ENCODE results near the gene ANKS4B.

ANKS4B gene

GRCh38 chr16:21281698-21282389 is 48.3 kb downstream of the ANKS4B start:
- Histone ChIP-seq H2BK12ac (ENCODE audit: low read length) (no peak overlapping the region), H3K27ac (replicated peaks; ENCODE audit: low read length) (no peak overlapping the region), H2BK120ac (ENCODE audit: low read depth, low read length) (no peak overlapping the region), H4K91ac (ENCODE audit: low read depth, low read length, poor library complexity) (no peak overlapping the region), H3K4me2 (ENCODE audit: insufficient read depth, low read length, poor library complexity, severe bottlenecking) (no peak overlapping the region), H3K9ac (ENCODE audit: low read depth, low read length, poor library complexity) (no peak overlapping the region), H3K23ac (ENCODE audit: low read depth, low read length, poor library complexity) (no peak overlapping the region), H3K4me1 (ENCODE audit: control insufficient read depth in 2 of 2, insufficient read depth in 1 of 2, low read depth in 1 of 2, low read length in 2 of 2) (peaks cover 3 to 4% of the 10 kb centered on the region in 2 donors), H3K4ac (ENCODE audit: low read length) (no peak overlapping the region), H3K18ac (ENCODE audit: low read length) (no peak overlapping the region), H3K4me3 (ENCODE audit: low read length in 2 of 2) (no peak overlapping the region), H3K79me1 (ENCODE audit: low read depth, low read length) (no peaks in the 10 kb centered on the region), H2AFZ (ENCODE audit: low read length) (no peak overlapping the region), H3K9me3 (replicated peaks in 1 of 2; ENCODE audit: control insufficient read depth in 2 of 2, insufficient read depth in 1 of 2, low read depth in 1 of 2, low read length in 2 of 2) (no peaks in the 10 kb centered on the region), H2AK5ac (ENCODE audit: low read depth, low read length) (no peak overlapping the region), H3K36me3 (replicated peaks in 1 of 2; ENCODE audit: control insufficient read depth in 2 of 2, insufficient read depth in 2 of 2, low read length in 2 of 2) (no peaks in the 10 kb centered on the region), H3K14ac (ENCODE audit: low read length) (no peak overlapping the region), H2BK15ac (ENCODE audit: low read length) (no peak overlapping the region), H3K27me3 (ENCODE audit: control insufficient read depth in 3 of 3, insufficient read depth in 3 of 3, low read depth in 1 of 3, low read length in 3 of 3) (peaks cover 0 to 53% (median 15%) of the 10 kb centered on the region in 3 experiments), H2BK5ac (ENCODE audit: low read length) (no peak overlapping the region), H4K8ac (ENCODE audit: low read depth, low read length) (no peak overlapping the region)
- no peak for DNase-seq (ENCODE audit: low spot score)
- WGBS, 2 donors (ENCODE audit: extremely low coverage in 2 of 2, insufficient read length in 2 of 2, insufficient replicate concordance in 1 of 2) = no CpG with 5 or more reads among the region's 7 CpGs

DNA sequence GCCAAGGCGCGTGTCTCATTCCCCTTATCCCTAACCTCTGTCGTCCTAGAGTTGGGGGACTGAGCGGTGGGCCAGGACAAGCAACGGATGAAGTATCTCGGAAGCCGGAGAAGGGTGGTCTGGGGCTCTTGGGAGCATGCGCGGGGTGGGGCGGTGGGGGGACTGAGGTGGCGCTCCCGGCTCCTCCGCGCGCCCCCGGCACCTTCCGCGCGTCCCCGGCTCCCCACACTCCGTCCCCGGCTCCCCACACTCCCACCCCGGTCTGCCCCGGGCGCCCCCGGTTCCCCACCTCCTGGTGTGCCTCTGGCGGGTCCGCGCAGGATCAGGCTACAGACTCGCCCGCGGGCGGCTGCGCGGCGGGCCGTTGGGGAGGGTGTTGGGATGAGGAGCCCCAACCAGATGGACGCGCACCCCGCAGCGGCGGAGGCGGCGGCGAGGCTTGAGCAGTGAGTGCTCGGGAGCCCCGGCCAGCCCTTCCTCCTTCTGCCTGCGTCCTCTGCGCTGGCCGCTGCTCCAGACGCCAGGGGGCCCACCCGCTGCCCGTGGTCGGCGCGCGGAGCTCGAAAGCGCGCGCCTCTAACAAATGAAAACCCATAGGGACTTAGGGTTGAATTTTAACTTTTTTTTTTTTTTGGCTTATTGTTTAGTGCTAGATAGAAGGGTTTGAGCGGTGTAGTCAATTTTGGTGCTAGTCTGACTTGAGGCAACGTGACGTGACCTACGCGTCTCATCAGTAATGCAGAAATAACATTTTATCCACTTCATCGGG is 50.2 kb downstream of the ANKS4B start:
- WGBS, 2 donors (ENCODE audit: extremely low coverage in 2 of 2, insufficient read length in 2 of 2, insufficient replicate concordance in 1 of 2) = no CpG with 5 or more reads among the region's 67 CpGs
- H3K4me2 ChIP-seq (ENCODE audit: insufficient read depth, low read length, poor library complexity, severe bottlenecking) = peak overlapping the region; percentile 55
- no peak overlapping the region for H2AK5ac ChIP-seq (ENCODE audit: low read depth, low read length)
- peaks cover 0 to 34% (median 3%) of the 10 kb centered on the region in 3 experiments for H3K27me3 ChIP-seq (ENCODE audit: control insufficient read depth in 3 of 3, insufficient read depth in 3 of 3, low read depth in 1 of 3, low read length in 3 of 3)
- H3K4me3 ChIP-seq (ENCODE audit: low read length in 2 of 2) = peak overlapping the region; percentile 48 to 88
- no peaks in the 10 kb centered on the region for H3K9me3 ChIP-seq (replicated peaks in 1 of 2; ENCODE audit: control insufficient read depth in 2 of 2, insufficient read depth in 1 of 2, low read depth in 1 of 2, low read length in 2 of 2)
- H3K4me1 ChIP-seq (ENCODE audit: control insufficient read depth in 2 of 2, insufficient read depth in 1 of 2, low read depth in 1 of 2, low read length in 2 of 2) = no peaks in the 10 kb centered on the region
- H4K8ac ChIP-seq (ENCODE audit: low read depth, low read length) = no peak overlapping the region
- no peaks in the 10 kb centered on the region for H3K36me3 ChIP-seq (replicated peaks in 1 of 2; ENCODE audit: control insufficient read depth in 2 of 2, insufficient read depth in 2 of 2, low read length in 2 of 2)
- no peak overlapping the region for H2BK5ac ChIP-seq (ENCODE audit: low read length)
- H3K27ac ChIP-seq (replicated peaks; ENCODE audit: low read length) = peak overlapping the region; percentile 42
- H2BK120ac ChIP-seq (ENCODE audit: low read depth, low read length) = no peak overlapping the region
- DNase-seq (ENCODE audit: low spot score) = peak; percentile 72
- H2BK12ac ChIP-seq (ENCODE audit: low read length) = no peak overlapping the region
- no peak overlapping the region for H4K91ac ChIP-seq (ENCODE audit: low read depth, low read length, poor library complexity)
- H2AFZ ChIP-seq (ENCODE audit: low read length) = peak overlapping the region; percentile 99
- no peak overlapping the region for H3K23ac ChIP-seq (ENCODE audit: low read depth, low read length, poor library complexity)
- no peak overlapping the region for H3K4ac ChIP-seq (ENCODE audit: low read length)
- no peak overlapping the region for H3K14ac ChIP-seq (ENCODE audit: low read length)
- H3K18ac ChIP-seq (ENCODE audit: low read length) = peak overlapping the region; percentile 96
- H3K9ac ChIP-seq (ENCODE audit: low read depth, low read length, poor library complexity) = peak overlapping the region; percentile 89
- no peak overlapping the region for H2BK15ac ChIP-seq (ENCODE audit: low read length)
- H3K79me1 ChIP-seq (ENCODE audit: low read depth, low read length) = no peaks in the 10 kb centered on the region

GRCh38 chr16:21284414-21284813 is 50.9 kb downstream of the ANKS4B start:
- Histone ChIP-seq H3K36me3 (replicated peaks in 1 of 2; ENCODE audit: control insufficient read depth in 2 of 2, insufficient read depth in 2 of 2, low read length in 2 of 2) (no peaks in the 10 kb centered on the region), H2AK5ac (ENCODE audit: low read depth, low read length) (no peak overlapping the region), H2AFZ (ENCODE audit: low read length) (no peak overlapping the region), H3K4me3 (ENCODE audit: low read length in 2 of 2) (peak overlapping the region in 1 of 2 donors; percentile 48), H4K91ac (ENCODE audit: low read depth, low read length, poor library complexity) (no peak overlapping the region), H3K27ac (replicated peaks; ENCODE audit: low read length) (no peak overlapping the region), H2BK12ac (ENCODE audit: low read length) (no peak overlapping the region), H2BK120ac (ENCODE audit: low read depth, low read length) (no peak overlapping the region), H3K9me3 (replicated peaks in 1 of 2; ENCODE audit: control insufficient read depth in 2 of 2, insufficient read depth in 1 of 2, low read depth in 1 of 2, low read length in 2 of 2) (no peaks in the 10 kb centered on the region), H4K8ac (ENCODE audit: low read depth, low read length) (no peak overlapping the region), H3K14ac (ENCODE audit: low read length) (no peak overlapping the region), H3K79me1 (ENCODE audit: low read depth, low read length) (no peaks in the 10 kb centered on the region), H3K4ac (ENCODE audit: low read length) (no peak overlapping the region), H2BK5ac (ENCODE audit: low read length) (no peak overlapping the region), H3K23ac (ENCODE audit: low read depth, low read length, poor library complexity) (no peak overlapping the region), H3K27me3 (ENCODE audit: control insufficient read depth in 3 of 3, insufficient read depth in 3 of 3, low read depth in 1 of 3, low read length in 3 of 3) (peaks cover 0 to 27% (median 2%) of the 10 kb centered on the region in 3 experiments), H3K18ac (ENCODE audit: low read length) (no peak overlapping the region), H3K4me2 (ENCODE audit: insufficient read depth, low read length, poor library complexity, severe bottlenecking) (no peak overlapping the region), H3K9ac (ENCODE audit: low read depth, low read length, poor library complexity) (no peak overlapping the region), H3K4me1 (ENCODE audit: control insufficient read depth in 2 of 2, insufficient read depth in 1 of 2, low read depth in 1 of 2, low read length in 2 of 2) (no peaks in the 10 kb centered on the region), H2BK15ac (ENCODE audit: low read length) (no peak overlapping the region)
- no CpG with 5 or more reads among the region's 4 CpGs for WGBS, 2 donors (ENCODE audit: extremely low coverage in 2 of 2, insufficient read length in 2 of 2, insufficient replicate concordance in 1 of 2)
- DNase-seq (ENCODE audit: low spot score) = no peak

DNA sequence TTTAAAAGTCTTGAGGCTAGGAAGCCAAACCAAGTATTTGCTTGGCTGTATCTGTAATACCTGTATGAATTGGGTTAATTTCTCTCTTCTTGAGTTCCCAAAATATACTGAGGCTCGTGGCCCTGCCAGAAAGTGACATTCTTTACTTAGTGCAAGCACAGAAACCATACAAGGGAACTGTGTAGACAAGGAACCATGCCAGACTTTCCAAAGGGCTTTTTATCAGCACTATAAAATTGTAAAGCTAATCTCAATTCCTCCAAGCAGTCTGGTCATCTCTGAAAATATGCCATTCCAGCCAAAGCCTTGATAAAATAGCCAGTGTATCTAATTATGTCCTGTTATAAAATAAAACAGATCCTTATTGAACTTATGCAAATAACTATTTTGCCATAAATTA is 51.8 kb downstream of the ANKS4B start:
- WGBS, 2 donors (ENCODE audit: extremely low coverage in 2 of 2, insufficient read length in 2 of 2, insufficient replicate concordance in 1 of 2) = no CpG with 5 or more reads among the region's 1 CpG
- H3K27me3 ChIP-seq (ENCODE audit: control insufficient read depth in 3 of 3, insufficient read depth in 3 of 3, low read depth in 1 of 3, low read length in 3 of 3) = peaks cover 0 to 19% (median 0%) of the 10 kb centered on the region in 3 experiments
- H4K91ac ChIP-seq (ENCODE audit: low read depth, low read length, poor library complexity) = no peak overlapping the region
- H2BK5ac ChIP-seq (ENCODE audit: low read length) = no peak overlapping the region
- H2AFZ ChIP-seq (ENCODE audit: low read length) = no peak overlapping the region
- no peaks in the 10 kb centered on the region for H3K36me3 ChIP-seq (replicated peaks in 1 of 2; ENCODE audit: control insufficient read depth in 2 of 2, insufficient read depth in 2 of 2, low read length in 2 of 2)
- H3K14ac ChIP-seq (ENCODE audit: low read length) = no peak overlapping the region
- H3K18ac ChIP-seq (ENCODE audit: low read length) = no peak overlapping the region
- no peak overlapping the region for H4K8ac ChIP-seq (ENCODE audit: low read depth, low read length)
- no peak overlapping the region for H3K4me3 ChIP-seq (ENCODE audit: low read length in 2 of 2)
- no peak overlapping the region for H3K27ac ChIP-seq (replicated peaks; ENCODE audit: low read length)
- no peak overlapping the region for H2BK120ac ChIP-seq (ENCODE audit: low read depth, low read length)
- no peak overlapping the region for H3K4ac ChIP-seq (ENCODE audit: low read length)
- DNase-seq (ENCODE audit: low spot score) = no peak
- no peaks in the 10 kb centered on the region for H3K4me1 ChIP-seq (ENCODE audit: control insufficient read depth in 2 of 2, insufficient read depth in 1 of 2, low read depth in 1 of 2, low read length in 2 of 2)
- H3K23ac ChIP-seq (ENCODE audit: low read depth, low read length, poor library complexity) = no peak overlapping the region
- peaks cover 0 to 2% of the 10 kb centered on the region in 2 donors for H3K9me3 ChIP-seq (replicated peaks in 1 of 2; ENCODE audit: control insufficient read depth in 2 of 2, insufficient read depth in 1 of 2, low read depth in 1 of 2, low read length in 2 of 2)
- H2BK12ac ChIP-seq (ENCODE audit: low read length) = no peak overlapping the region
- H3K79me1 ChIP-seq (ENCODE audit: low read depth, low read length) = no peaks in the 10 kb centered on the region
- no peak overlapping the region for H2AK5ac ChIP-seq (ENCODE audit: low read depth, low read length)
- H3K9ac ChIP-seq (ENCODE audit: low read depth, low read length, poor library complexity) = no peak overlapping the region
- H2BK15ac ChIP-seq (ENCODE audit: low read length) = no peak overlapping the region
- H3K4me2 ChIP-seq (ENCODE audit: insufficient read depth, low read length, poor library complexity, severe bottlenecking) = no peak overlapping the region
